SK-N-SH treated with all-trans-retinoic acid at 6 μM for 48 hours (cell line): Measurements from ENCODE around the gene NRXN3.

ENCODE experiments used
- TCF4 ChIP-seq: fragments of 250-450 bp; sonication (Bioruptor Pico); IDR thresholded peaks from 2 replicates; pipeline ENCODE4 v1.8.0; 2021; ENCODE audit warnings: mild to moderate bottlenecking, moderate library complexity, borderline replicate concordance
- ZC3H10 ChIP-seq: fragments of 250-450 bp; sonication (Bioruptor Pico); IDR thresholded peaks from 2 replicates; pipeline ENCODE4 v1.5.1; 2021; ENCODE audit warnings: mild to moderate bottlenecking, moderate library complexity
- ZNF565 ChIP-seq: fragments of 450-650 bp; formaldehyde crosslinking; conservative IDR thresholded peaks from 2 replicates; pipeline ENCODE4 v1.5.0; 2020; ENCODE audit warnings: low read depth, mild to moderate bottlenecking, moderate library complexity
- ZNF8 ChIP-seq: fragments of 450-650 bp; formaldehyde crosslinking; IDR thresholded peaks from 2 replicates; pipeline ENCODE4 v1.5.0; 2020; ENCODE audit warnings: mild to moderate bottlenecking, moderate library complexity
- TF ChIP-seq, protein P1 (sequence below): fragments of 250-450 bp; sonication (Bioruptor Pico); IDR thresholded peaks from 2 replicates; pipeline ENCODE4 v1.8.0; 2020; ENCODE audit warnings: mild to moderate bottlenecking, moderate library complexity, borderline replicate concordance
- TF ChIP-seq, protein P2 (sequence below): fragments of 250-450 bp; sonication (Bioruptor Pico); IDR thresholded peaks from 2 replicates; pipeline ENCODE4 v1.5.1; 2020; ENCODE audit warnings: low read depth, mild to moderate bottlenecking, moderate library complexity

DNA sequence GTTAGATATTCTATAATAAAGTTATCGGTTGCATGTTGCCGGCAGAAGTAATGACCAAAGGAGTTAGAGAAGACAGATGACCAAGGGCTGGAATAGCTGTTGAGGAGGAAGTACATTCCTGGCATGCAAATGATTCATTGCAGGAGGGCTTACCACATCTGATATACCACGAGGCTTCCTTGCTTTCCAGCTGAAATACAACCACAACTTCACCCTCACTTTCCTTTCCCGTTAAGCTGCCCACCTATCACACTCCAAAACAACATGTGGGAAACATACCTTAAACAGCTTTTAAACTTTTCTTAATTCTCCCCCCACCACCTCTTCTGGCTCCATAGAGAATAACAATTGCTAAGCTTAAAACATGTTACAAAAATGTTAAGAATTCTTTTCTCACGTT lies 594.1 kb downstream of the NRXN3 start:
- TF ChIP-seq, protein P1, sequence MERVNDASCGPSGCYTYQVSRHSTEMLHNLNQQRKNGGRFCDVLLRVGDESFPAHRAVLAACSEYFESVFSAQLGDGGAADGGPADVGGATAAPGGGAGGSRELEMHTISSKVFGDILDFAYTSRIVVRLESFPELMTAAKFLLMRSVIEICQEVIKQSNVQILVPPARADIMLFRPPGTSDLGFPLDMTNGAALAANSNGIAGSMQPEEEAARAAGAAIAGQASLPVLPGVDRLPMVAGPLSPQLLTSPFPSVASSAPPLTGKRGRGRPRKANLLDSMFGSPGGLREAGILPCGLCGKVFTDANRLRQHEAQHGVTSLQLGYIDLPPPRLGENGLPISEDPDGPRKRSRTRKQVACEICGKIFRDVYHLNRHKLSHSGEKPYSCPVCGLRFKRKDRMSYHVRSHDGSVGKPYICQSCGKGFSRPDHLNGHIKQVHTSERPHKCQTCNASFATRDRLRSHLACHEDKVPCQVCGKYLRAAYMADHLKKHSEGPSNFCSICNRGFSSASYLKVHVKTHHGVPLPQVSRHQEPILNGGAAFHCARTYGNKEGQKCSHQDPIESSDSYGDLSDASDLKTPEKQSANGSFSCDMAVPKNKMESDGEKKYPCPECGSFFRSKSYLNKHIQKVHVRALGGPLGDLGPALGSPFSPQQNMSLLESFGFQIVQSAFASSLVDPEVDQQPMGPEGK (CRISPR knock-in tag): no peak
- TF ChIP-seq ZC3H10 (CRISPR knock-in tag): no peak
- no peak for TF ChIP-seq ZNF8 (CRISPR knock-in tag)
- TF ChIP-seq ZNF565 (CRISPR knock-in tag): no peak
- TF ChIP-seq, protein P2, sequence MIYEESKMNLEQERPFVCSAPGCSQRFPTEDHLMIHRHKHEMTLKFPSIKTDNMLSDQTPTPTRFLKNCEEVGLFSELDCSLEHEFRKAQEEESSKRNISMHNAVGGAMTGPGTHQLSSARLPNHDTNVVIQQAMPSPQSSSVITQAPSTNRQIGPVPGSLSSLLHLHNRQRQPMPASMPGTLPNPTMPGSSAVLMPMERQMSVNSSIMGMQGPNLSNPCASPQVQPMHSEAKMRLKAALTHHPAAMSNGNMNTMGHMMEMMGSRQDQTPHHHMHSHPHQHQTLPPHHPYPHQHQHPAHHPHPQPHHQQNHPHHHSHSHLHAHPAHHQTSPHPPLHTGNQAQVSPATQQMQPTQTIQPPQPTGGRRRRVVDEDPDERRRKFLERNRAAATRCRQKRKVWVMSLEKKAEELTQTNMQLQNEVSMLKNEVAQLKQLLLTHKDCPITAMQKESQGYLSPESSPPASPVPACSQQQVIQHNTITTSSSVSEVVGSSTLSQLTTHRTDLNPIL (CRISPR knock-in tag): no peak
- TF ChIP-seq TCF4 (CRISPR knock-in tag): no peak
